ENCODE results near the gene FLAD1.

Gene FLAD1

DNA sequence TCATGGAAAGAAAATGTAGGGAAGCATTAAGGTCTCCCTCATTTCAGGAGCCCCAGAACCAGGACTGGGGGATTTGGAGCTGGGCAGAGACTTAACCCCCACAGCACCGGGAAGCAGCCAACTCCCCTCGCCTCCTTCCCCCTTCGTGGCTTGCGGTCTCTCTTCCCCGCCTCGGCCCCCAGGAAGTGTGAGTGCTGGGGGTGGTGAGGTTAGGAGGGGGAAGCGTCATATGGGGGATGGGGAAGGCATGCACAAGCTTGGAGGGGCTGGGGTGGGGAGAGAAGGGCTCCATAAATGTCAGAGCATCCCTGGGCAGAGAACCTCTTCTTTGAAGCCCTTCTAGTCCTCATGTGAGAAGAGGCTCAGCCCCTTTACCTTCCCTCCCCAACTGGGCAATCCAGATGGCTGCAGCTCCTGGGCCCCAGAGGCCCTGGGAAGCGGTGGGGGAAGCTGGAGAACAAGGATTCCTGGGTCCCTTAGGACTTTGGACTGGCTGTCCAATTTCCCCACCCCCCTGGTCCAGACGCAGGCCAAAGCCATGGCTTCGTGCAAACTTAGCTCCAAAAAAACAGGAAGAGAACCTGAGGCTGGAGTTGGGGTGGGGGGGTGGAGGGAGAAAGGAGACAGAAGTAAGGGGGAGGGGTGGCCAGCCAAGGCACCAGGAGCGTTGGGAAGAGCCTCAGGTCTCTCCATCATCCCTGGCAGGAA, 27.2 kb downstream of the FLAD1 start:
- peaks cover 42% of the 10 kb centered on the region for H3K4me1 ChIP-seq (ENCODE audit: control insufficient read depth, insufficient read depth, low read length)
- no peaks in the 10 kb centered on the region for H3K9me3 ChIP-seq (replicated peaks; ENCODE audit: low read length)
- no peaks in the 10 kb centered on the region for H3K27me3 ChIP-seq (ENCODE audit: control insufficient read depth, insufficient read depth, low read length)
- no peak overlapping the region for H3K9ac ChIP-seq (ENCODE audit: low read depth, low read length)
- H3K36me3 ChIP-seq (ENCODE audit: insufficient read depth, low read length), result peaks cover 39% of the 10 kb centered on the region
- H3K4me2 ChIP-seq (ENCODE audit: low read length), result no peak overlapping the region
- H3K4me3 ChIP-seq (ENCODE audit: low read length), result no peak overlapping the region

DNA sequence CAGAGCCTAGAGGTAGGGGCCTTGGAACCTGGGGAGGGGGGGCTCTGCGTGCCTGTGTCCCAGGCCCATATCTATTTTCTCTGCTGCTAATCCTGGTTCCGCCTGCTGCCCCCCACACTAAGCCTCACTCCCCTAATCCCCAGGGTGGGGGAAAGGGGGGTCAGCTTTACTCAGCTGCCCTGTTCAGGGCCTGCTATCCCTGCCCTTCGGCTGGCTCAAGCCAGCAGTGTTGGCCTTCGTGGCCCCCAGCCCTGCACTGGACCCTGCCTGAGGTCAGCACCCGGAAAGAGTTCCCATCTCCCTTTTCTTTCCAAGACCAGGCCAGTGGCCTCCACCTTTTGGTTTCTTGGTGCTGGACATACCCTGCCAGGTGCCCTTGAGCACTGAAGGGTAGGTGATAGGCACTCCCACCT, 27.9 kb downstream of the FLAD1 start:
- Histone ChIP-seq H3K27me3 (ENCODE audit: control insufficient read depth, insufficient read depth, low read length) (no peaks in the 10 kb centered on the region), H3K4me2 (ENCODE audit: low read length) (no peak overlapping the region), H3K9me3 (replicated peaks; ENCODE audit: low read length) (no peaks in the 10 kb centered on the region), H3K9ac (ENCODE audit: low read depth, low read length) (no peak overlapping the region), H3K36me3 (ENCODE audit: insufficient read depth, low read length) (peaks cover 41% of the 10 kb centered on the region), H3K4me3 (ENCODE audit: low read length) (no peak overlapping the region), H3K4me1 (ENCODE audit: control insufficient read depth, insufficient read depth, low read length) (peaks cover 36% of the 10 kb centered on the region)

DNA sequence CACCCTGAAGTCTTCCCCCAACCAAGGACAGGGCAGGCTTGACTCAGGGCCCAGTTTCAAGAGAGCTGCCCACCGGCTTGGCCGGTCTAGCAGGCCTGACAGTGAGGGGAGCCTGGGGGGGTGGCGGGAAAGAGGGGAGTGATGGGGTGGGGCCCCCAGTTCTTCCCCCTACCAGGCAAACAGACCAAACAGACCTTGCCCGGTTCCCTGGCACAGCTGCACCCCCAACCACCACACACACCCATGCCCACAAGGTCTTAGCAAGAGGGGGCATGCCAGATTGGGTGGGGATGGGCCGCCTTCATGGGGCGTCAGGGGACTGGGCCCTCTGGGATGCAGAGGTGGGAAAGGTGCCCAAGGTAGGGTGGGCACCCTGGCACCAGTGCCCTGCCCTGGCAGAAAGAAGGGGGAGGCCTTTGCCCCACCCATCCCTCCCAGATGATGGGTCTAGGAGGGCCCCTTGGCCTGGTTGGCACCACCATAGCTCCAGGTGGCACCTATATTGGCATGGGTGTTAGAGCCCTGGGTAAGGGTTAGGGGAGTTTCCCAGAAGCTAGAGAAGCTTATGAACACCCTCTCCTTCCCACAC, 28.4 kb downstream of the FLAD1 start:
- Histone ChIP-seq H3K4me1 (ENCODE audit: control insufficient read depth, insufficient read depth, low read length) (peaks cover 31% of the 10 kb centered on the region), H3K4me2 (ENCODE audit: low read length) (no peak overlapping the region), H3K9me3 (replicated peaks; ENCODE audit: low read length) (no peaks in the 10 kb centered on the region), H3K36me3 (ENCODE audit: insufficient read depth, low read length) (peaks cover 42% of the 10 kb centered on the region), H3K9ac (ENCODE audit: low read depth, low read length) (no peak overlapping the region), H3K27me3 (ENCODE audit: control insufficient read depth, insufficient read depth, low read length) (no peaks in the 10 kb centered on the region), H3K4me3 (ENCODE audit: low read length) (no peak overlapping the region)

DNA sequence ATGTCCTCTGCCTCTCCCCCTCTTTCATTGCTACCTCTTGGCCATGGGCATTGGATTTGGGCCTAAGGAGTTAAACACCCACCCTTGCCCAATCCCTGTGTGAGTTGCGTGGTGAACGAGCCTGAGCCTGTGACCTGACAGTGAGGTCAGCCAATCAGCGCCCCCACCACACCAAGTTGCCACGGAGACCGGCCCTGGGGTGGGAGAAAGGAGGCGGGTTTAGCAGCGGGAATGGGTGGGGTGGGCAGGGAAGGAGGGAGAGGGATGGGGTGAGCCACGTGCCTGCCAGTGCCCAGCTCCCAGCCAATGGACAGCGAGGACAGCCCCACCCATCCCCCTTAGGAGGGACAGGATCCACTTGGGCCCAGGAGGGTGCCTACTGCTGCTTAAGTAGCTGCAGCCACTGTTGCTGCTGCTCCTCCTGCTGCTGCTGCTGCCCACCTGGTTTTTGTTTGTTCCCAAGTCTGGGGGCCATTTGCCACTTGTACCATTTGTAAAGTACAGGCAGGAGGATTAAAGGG, 28.9 kb downstream of the FLAD1 start:
- Histone ChIP-seq H3K9ac (ENCODE audit: low read depth, low read length) (no peak overlapping the region), H3K4me1 (ENCODE audit: control insufficient read depth, insufficient read depth, low read length) (peaks cover 30% of the 10 kb centered on the region), H3K27me3 (ENCODE audit: control insufficient read depth, insufficient read depth, low read length) (no peaks in the 10 kb centered on the region), H3K36me3 (ENCODE audit: insufficient read depth, low read length) (peaks cover 41% of the 10 kb centered on the region), H3K4me3 (ENCODE audit: low read length) (no peak overlapping the region), H3K4me2 (ENCODE audit: low read length) (no peak overlapping the region), H3K9me3 (replicated peaks; ENCODE audit: low read length) (no peaks in the 10 kb centered on the region)

DNA sequence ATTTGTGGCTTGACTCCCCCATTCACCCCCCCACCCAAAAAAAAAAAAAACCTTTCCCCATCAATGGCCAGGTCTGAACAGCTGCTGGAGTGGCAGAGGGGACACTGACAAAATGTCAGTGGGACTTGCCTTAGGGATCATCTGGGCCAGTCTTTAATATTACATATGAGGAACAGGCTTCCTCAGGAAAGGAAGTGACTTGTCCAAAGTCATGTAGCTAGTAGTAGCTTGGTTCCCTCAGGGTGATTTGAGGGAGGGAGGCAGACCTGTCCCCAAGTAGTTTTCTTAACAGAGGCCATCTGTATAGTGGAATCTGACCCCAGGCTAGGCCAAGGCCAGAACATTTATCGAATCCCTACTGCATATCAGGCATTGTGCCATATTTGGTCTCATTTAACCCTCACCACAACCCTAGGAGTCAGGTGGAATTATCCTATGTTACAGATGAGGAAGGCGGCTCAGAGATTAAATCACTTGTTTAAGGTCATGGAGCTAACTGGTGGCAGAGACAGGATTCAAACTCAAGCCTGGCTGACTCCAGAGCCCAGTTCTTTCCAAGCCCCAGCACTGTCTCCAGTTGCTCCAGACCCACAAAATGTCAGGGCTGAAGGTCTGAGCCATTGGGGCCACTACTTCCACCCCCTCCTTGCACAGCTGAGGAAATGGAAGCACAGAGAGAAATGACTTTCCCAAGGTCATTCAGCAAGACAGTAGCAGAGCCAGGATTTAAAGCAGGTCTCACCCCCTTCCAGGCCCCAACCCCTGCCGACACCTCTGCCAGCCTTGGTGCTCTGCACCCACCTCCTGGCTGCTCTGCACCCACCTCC, 29.8 kb downstream of the FLAD1 start:
- H3K27me3 ChIP-seq (ENCODE audit: control insufficient read depth, insufficient read depth, low read length), result no peaks in the 10 kb centered on the region
- peaks cover 30% of the 10 kb centered on the region for H3K4me1 ChIP-seq (ENCODE audit: control insufficient read depth, insufficient read depth, low read length)
- no peaks in the 10 kb centered on the region for H3K9me3 ChIP-seq (replicated peaks; ENCODE audit: low read length)
- H3K36me3 ChIP-seq (ENCODE audit: insufficient read depth, low read length), result peaks cover 39% of the 10 kb centered on the region
- no peak overlapping the region for H3K9ac ChIP-seq (ENCODE audit: low read depth, low read length)
- H3K4me2 ChIP-seq (ENCODE audit: low read length), result no peak overlapping the region
- H3K4me3 ChIP-seq (ENCODE audit: low read length), result no peak overlapping the region

DNA sequence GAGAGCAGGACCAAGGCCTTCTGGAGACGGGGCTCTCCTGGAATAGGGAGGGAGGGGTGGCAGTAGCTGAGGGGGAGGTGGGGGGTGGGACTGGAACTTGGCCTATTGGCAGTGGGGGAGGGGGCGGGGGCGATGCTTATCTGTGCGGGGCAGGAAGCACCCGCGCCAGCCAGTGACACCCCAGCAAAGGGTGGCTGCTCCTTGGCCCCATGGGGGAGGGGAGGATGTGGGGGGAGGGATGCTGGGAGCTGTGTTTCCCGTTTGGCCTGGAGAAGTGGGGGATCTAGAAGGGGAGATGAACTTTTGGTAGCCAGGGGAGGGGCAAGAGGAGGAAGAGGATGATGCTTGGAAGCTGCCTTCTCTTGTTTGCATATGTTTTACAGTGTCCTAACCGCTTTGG, 30.5 kb downstream of the FLAD1 start:
- no peak overlapping the region for H3K4me2 ChIP-seq (ENCODE audit: low read length)
- no peaks in the 10 kb centered on the region for H3K27me3 ChIP-seq (ENCODE audit: control insufficient read depth, insufficient read depth, low read length)
- H3K9me3 ChIP-seq (replicated peaks; ENCODE audit: low read length), result no peaks in the 10 kb centered on the region
- no peak overlapping the region for H3K4me3 ChIP-seq (ENCODE audit: low read length)
- H3K4me1 ChIP-seq (ENCODE audit: control insufficient read depth, insufficient read depth, low read length), result peaks cover 28% of the 10 kb centered on the region
- peaks cover 42% of the 10 kb centered on the region for H3K36me3 ChIP-seq (ENCODE audit: insufficient read depth, low read length)
- no peak overlapping the region for H3K9ac ChIP-seq (ENCODE audit: low read depth, low read length)

DNA sequence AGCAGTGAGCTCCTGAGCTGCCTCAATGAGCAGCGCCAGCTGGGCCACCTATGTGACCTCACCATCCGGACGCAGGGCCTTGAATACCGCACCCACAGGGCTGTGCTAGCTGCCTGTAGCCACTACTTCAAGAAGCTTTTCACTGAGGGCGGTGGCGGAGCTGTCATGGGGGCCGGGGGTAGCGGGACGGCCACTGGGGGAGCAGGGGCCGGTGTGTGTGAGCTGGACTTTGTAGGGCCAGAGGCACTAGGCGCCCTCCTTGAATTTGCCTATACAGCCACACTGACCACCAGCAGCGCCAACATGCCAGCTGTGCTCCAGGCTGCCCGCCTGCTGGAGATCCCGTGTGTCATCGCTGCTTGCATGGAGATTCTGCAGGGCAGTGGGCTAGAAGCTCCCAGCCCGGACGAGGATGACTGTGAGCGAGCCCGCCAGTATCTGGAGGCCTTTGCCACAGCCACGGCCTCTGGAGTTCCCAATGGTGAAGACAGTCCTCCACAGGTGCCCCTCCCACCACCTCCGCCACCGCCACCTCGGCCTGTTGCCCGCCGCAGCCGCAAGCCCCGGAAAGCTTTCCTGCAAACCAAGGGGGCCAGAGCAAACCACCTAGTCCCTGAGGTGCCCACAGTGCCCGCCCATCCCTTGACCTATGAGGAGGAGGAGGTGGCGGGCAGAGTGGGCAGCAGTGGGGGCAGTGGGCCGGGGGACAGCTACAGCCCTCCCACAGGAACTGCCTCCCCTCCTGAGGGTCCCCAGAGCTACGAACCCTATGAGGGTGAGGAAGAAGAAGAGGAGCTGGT, 31.8 kb downstream of the FLAD1 start:
- Histone ChIP-seq H3K27me3 (ENCODE audit: control insufficient read depth, insufficient read depth, low read length) (no peaks in the 10 kb centered on the region), H3K9me3 (replicated peaks; ENCODE audit: low read length) (no peaks in the 10 kb centered on the region), H3K36me3 (ENCODE audit: insufficient read depth, low read length) (peaks cover 39% of the 10 kb centered on the region), H3K4me1 (ENCODE audit: control insufficient read depth, insufficient read depth, low read length) (peaks cover 35% of the 10 kb centered on the region), H3K4me2 (ENCODE audit: low read length) (no peak overlapping the region), H3K4me3 (ENCODE audit: low read length) (no peak overlapping the region), H3K9ac (ENCODE audit: low read depth, low read length) (no peak overlapping the region)

DNA sequence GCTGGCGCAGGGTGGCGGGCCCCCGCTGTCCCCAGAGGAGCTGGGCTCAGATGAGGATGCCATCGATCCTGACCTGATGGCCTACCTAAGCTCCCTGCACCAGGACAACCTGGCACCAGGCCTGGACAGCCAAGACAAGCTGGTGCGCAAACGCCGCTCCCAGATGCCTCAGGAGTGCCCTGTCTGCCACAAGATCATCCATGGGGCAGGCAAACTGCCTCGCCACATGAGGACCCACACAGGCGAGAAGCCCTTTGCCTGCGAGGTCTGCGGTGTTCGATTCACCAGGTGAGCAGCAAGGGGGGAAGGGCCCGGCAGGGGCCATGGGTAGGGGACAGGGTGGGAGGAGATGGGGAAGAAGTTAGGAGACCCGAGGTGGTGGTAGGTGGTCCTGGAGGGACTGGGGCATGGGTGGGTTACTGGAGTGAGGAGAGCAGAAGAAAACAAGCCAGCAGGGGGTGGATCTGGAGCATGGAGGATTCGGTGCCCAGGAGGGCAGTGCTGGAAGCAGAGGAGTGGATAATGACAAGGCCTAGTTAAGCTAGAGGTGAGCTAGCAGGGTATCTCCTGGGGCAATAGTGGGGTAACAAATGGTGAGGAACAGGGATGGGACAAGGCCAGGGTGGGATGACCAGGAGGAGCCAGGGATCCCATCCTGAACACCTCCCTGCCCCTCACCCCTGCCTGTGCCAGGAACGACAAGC, 32.5 kb downstream of the FLAD1 start:
- H3K27me3 ChIP-seq (ENCODE audit: control insufficient read depth, insufficient read depth, low read length), result no peaks in the 10 kb centered on the region
- no peak overlapping the region for H3K4me3 ChIP-seq (ENCODE audit: low read length)
- H3K9ac ChIP-seq (ENCODE audit: low read depth, low read length), result no peak overlapping the region
- H3K36me3 ChIP-seq (ENCODE audit: insufficient read depth, low read length), result peaks cover 36% of the 10 kb centered on the region
- peaks cover 35% of the 10 kb centered on the region for H3K4me1 ChIP-seq (ENCODE audit: control insufficient read depth, insufficient read depth, low read length)
- H3K9me3 ChIP-seq (replicated peaks; ENCODE audit: low read length), result no peaks in the 10 kb centered on the region
- H3K4me2 ChIP-seq (ENCODE audit: low read length), result no peak overlapping the region

DNA sequence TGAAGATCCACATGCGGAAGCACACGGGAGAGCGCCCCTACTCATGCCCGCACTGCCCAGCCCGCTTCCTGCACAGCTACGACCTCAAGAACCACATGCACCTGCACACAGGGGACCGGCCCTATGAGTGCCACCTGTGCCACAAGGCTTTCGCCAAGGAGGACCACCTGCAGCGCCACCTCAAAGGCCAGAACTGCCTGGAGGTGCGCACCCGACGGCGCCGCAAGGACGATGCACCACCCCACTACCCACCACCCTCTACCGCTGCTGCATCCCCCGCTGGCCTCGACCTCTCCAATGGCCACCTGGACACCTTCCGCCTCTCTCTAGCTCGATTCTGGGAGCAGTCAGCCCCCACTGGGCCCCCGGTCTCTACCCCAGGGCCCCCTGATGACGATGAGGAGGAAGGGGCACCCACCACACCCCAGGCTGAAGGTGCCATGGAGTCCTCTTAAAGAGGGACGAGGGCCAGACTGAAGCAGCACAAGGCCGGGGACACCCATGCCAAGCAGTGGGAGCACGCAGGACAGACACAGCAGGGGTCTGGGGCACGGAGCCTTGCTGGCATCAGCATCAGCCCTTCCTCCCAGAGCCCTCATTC, 33.2 kb downstream of the FLAD1 start:
- Histone ChIP-seq H3K9me3 (replicated peaks; ENCODE audit: low read length) (no peaks in the 10 kb centered on the region), H3K4me1 (ENCODE audit: control insufficient read depth, insufficient read depth, low read length) (peaks cover 35% of the 10 kb centered on the region), H3K36me3 (ENCODE audit: insufficient read depth, low read length) (peaks cover 36% of the 10 kb centered on the region), H3K27me3 (ENCODE audit: control insufficient read depth, insufficient read depth, low read length) (no peaks in the 10 kb centered on the region), H3K4me2 (ENCODE audit: low read length) (no peak overlapping the region), H3K9ac (ENCODE audit: low read depth, low read length) (no peak overlapping the region), H3K4me3 (ENCODE audit: low read length) (no peak overlapping the region)

DNA sequence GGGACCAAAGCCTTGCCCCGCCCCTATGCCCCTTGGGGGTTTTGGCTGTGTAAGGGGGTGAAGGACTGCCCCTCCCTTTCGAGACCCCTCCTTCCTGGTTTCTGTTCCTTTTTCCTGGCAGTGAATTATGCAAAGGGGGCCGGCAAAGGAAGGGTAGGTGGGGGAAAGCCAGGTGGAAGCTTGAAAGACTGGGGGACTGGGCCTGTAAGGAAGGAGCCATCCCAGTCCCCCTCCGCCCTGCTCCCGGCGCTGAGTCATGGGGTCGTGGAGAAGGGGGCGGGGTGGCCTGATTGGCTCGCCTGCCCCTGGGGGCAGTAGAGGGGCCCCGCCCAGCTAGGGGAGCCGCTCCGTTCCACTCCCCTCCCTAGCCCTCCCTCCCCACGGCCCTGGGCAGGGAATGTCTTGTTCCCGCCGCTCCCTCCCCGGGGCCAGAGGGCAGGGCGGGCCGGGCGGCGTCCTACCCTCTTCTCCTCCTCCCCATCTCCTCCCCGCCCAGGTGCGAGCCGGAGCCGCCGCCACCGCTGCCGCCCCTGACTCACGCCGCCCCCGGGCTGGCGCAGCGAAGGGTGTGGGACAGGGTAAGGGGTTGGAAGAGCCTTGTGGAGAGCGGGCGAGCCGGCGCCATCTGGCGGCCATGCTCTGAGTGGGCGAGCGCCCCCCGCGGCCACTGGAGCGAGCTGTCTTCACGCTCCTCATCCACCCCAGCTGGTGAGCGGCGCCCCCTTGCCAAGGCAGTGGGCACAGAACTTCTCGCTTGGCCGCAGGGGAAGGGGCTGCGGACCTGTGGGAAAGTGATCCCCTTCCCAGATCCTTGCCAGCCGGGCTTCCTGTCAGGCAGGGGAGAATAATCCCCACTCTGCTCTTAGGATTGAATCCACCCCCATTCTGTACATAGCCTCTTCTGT, 34.1 kb downstream of the FLAD1 start:
- no peaks in the 10 kb centered on the region for H3K27me3 ChIP-seq (ENCODE audit: control insufficient read depth, insufficient read depth, low read length)
- peak overlapping the region; percentile 62 for H3K9ac ChIP-seq (ENCODE audit: low read depth, low read length)

More for the DNA sequence above, 34.1 kb downstream of the FLAD1 start:
- H3K4me2 ChIP-seq (ENCODE audit: low read length), result peak overlapping the region; percentile 80
- peaks cover 27% of the 10 kb centered on the region for H3K4me1 ChIP-seq (ENCODE audit: control insufficient read depth, insufficient read depth, low read length)
- H3K36me3 ChIP-seq (ENCODE audit: insufficient read depth, low read length), result peaks cover 34% of the 10 kb centered on the region
- peak overlapping the region; percentile 54 for H3K4me3 ChIP-seq (ENCODE audit: low read length)
- no peaks in the 10 kb centered on the region for H3K9me3 ChIP-seq (replicated peaks; ENCODE audit: low read length)
